HepG2 (cell line): Measurements from ENCODE around the gene MYH9. TPM values are rescaled to one million over a fixed set of nuclear protein-coding genes. Genes with fewer than 3 reads are reported as not detected.
A peak's percentile ranks its signal among the peaks of the same experiment; 100 is the strongest.

Source experiments
- DNMT1 ChIP-seq: sonication (generic); formaldehyde crosslinking; IDR thresholded peaks from 2 replicates; pipeline ENCODE4 v1.5.1; 2020; ENCODE audit warnings: mild to moderate bottlenecking, missing genetic modification reagents
- DNMT3B ChIP-seq: conservative IDR thresholded peaks from 2 replicates; pipeline ENCODE4 v1.6.1; 2016; ENCODE audit warnings: missing biosample characterization, control low read depth
- FOSL2 ChIP-seq: sonication (generic); formaldehyde crosslinking; IDR thresholded peaks from 2 replicates; pipeline ENCODE4 v1.4.0; 2020; ENCODE audit warnings: missing genetic modification reagents
- FOXK2 ChIP-seq: fragments of 450-650 bp; IDR thresholded peaks from 2 replicates; pipeline ENCODE4 v1.6.1; 2016
- FOXP1 ChIP-seq, 2 experiments: fragments of 450-650 bp in 1 of 2; IDR thresholded peaks; 2 replicates each; pipeline ENCODE4 v1.6.1; 2017 to 2018; ENCODE audit warnings: antibody characterized with exemption in 1 of 2
- GATAD1 ChIP-seq: IDR thresholded peaks from 2 replicates; pipeline ENCODE4 v1.6.1; 2016; ENCODE audit warnings: missing genetic modification reagents, missing compliant biosample characterization
- HNRNPH1 ChIP-seq: fragments of 200-400 bp; formaldehyde crosslinking; optimal IDR thresholded peaks from 2 replicates; pipeline ENCODE3; 2017; ENCODE audit warnings: mild to moderate bottlenecking, low read depth, low read length
- HNRNPUL1 ChIP-seq: fragments of 200-400 bp; formaldehyde crosslinking; IDR thresholded peaks from 2 replicates; pipeline ENCODE4 v1.6.1; 2017; ENCODE audit warnings: low read depth, mild to moderate bottlenecking, low read length, moderate library complexity
- KLF12 ChIP-seq: sonication (generic); formaldehyde crosslinking; IDR thresholded peaks from 2 replicates; pipeline ENCODE4 v1.4.0; 2020; ENCODE audit warnings: missing genetic modification reagents, borderline replicate concordance
- MAFK ChIP-seq, 2 experiments: IDR thresholded peaks in 1 of 2; conservative IDR thresholded peaks in 1 of 2; 2 replicates each; pipeline ENCODE4 v1.6.1; 2011; ENCODE audit warnings: improper control_type of control experiment in 2 of 2, low read length in 2 of 2
- MAZ ChIP-seq, 2 experiments: sonication (generic) in 1 of 2; formaldehyde crosslinking in 1 of 2; IDR thresholded peaks; 2 replicates each; pipeline versions ENCODE4 v1.5.0 to v1.6.1; 2012 to 2020; ENCODE audit warnings: low read depth in 2 of 2, mild to moderate bottlenecking in 2 of 2, borderline replicate concordance in 1 of 2, improper control_type of control experiment in 1 of 2, low read length in 1 of 2, missing genetic modification reagents in 1 of 2, moderate library complexity in 1 of 2
- NFKBIZ ChIP-seq: IDR thresholded peaks from 2 replicates; pipeline ENCODE4 v1.6.1; 2018; ENCODE audit warnings: missing genetic modification reagents, missing compliant biosample characterization
- NKX3-1 ChIP-seq: sonication (generic); formaldehyde crosslinking; IDR thresholded peaks from 2 replicates; pipeline ENCODE4 v1.5.0; 2020; ENCODE audit warnings: missing genetic modification reagents
- NR2F2 ChIP-seq: IDR thresholded peaks from 2 replicates; pipeline ENCODE4 v1.6.1; 2012; ENCODE audit warnings: low read depth, inconsistent platforms, borderline replicate concordance
- PAWR ChIP-seq: sonication (generic); formaldehyde crosslinking; IDR thresholded peaks from 2 replicates; pipeline ENCODE4 v1.4.0; 2020; ENCODE audit warnings: missing genetic modification reagents, mild to moderate bottlenecking, borderline replicate concordance
- SMC3 ChIP-seq: IDR thresholded peaks from 2 replicates; pipeline ENCODE4 v1.6.1; 2011; ENCODE audit warnings: low read length, improper control_type of control experiment
- STAG1 ChIP-seq: sonication (generic); formaldehyde crosslinking; IDR thresholded peaks from 2 replicates; pipeline ENCODE4 v1.4.0; 2020; ENCODE audit warnings: missing genetic modification reagents
- TARDBP ChIP-seq: sonication (generic); formaldehyde crosslinking; IDR thresholded peaks from 2 replicates; pipeline ENCODE4 v1.8.0; 2022; ENCODE audit warnings: mild to moderate bottlenecking, missing genetic modification reagents
- TFAP4 ChIP-seq: sonication (generic); IDR thresholded peaks from 2 replicates; pipeline ENCODE4 v1.6.1; 2016; ENCODE audit warnings: low read depth, borderline replicate concordance
- THAP11 ChIP-seq: IDR thresholded peaks from 2 replicates; pipeline ENCODE4 v1.6.1; 2016; ENCODE audit warnings: missing biosample characterization, missing genetic modification reagents
- THYN1 ChIP-seq: sonication (generic); formaldehyde crosslinking; IDR thresholded peaks from 2 replicates; pipeline ENCODE4 v1.8.1; 2023; ENCODE audit warnings: low read depth, mild to moderate bottlenecking, moderate library complexity, missing genetic modification reagents, borderline replicate concordance
- ZFP62 ChIP-seq: sonication (generic); formaldehyde crosslinking; IDR thresholded peaks from 2 replicates; pipeline ENCODE4 v1.4.0; 2020; ENCODE audit warnings: missing genetic modification reagents
- ZNF207 ChIP-seq: fragments of 450-650 bp; IDR thresholded peaks from 2 replicates; pipeline ENCODE4 v1.6.1; 2016; ENCODE audit warnings: antibody characterized with exemption, borderline replicate concordance
- ZNF343 ChIP-seq: sonication (generic); formaldehyde crosslinking; IDR thresholded peaks from 2 replicates; pipeline ENCODE4 v1.4.0; 2020; ENCODE audit warnings: mild to moderate bottlenecking, missing genetic modification reagents
- ZNF619 ChIP-seq: sonication (generic); formaldehyde crosslinking; IDR thresholded peaks from 2 replicates; pipeline ENCODE4 v1.4.0; 2020; ENCODE audit warnings: mild to moderate bottlenecking, missing genetic modification reagents
- ZNF784 ChIP-seq: sonication (generic); formaldehyde crosslinking; IDR thresholded peaks from 2 replicates; pipeline ENCODE4 v1.5.1; 2020; ENCODE audit warnings: missing genetic modification reagents, mild to moderate bottlenecking, borderline replicate concordance
- polyA plus RNA-seq, 8 experiments: library from polyadenylated mRNA; depleted of rRNA in 3 of 8; stranded (reverse) in 7 of 8; unstranded in 1 of 8; fragments of >200 nt; fragmentation: Illumina TruSeq in 4 of 8; extraction: Trizol in 4 of 8; gene quantifications; 2 replicates each; pipeline versions ENCODE4 v1.2.1 to v1.2.3, GENCODE V29; 2011 to 2016; ENCODE audit warnings: low read depth in 4 of 8, missing spikeins in 1 of 8, mixed read lengths in 1 of 8; ENCODE audit not compliant: insufficient read depth in 1 of 8
- total RNA-seq, 5 experiments: library from RNA; depleted of rRNA; stranded (reverse); fragments of >200 nt; fragmentation: Illumina TruSeq; extraction: Trizol; gene quantifications; 2 replicates each; pipeline ENCODE4 v1.2.3, GENCODE V29; 2016; ENCODE audit warnings: low read depth in 1 of 5
- TF ChIP-seq, protein P1 (sequence below): sonication (generic); formaldehyde crosslinking; IDR thresholded peaks from 2 replicates; pipeline ENCODE4 v1.8.0; 2022; ENCODE audit warnings: mild to moderate bottlenecking, missing genetic modification reagents, moderate library complexity

The MYH9 gene
- total and polyA plus RNA-seq, 2 of the 13 experiments (the other 11 are each of a cell fraction or from before 2014, with no cell fraction given), result 50.7 to 98.5 TPM

GRCh38 chr22:36425977-36426523 lies 38.3 kb upstream of the MYH9 start (continued):
- TF ChIP-seq DNMT1 (CRISPR knock-in tag) (no peak), PAWR (no peak), DNMT3B (CRISPR knock-in tag) (0 out of 2 replicates have a peak, but pooled peaks have one; percentile 33), THYN1 (CRISPR knock-in tag) (no peak), GATAD1 (CRISPR knock-in tag) (peak; percentile 31; the same call in 1 of the 2 replicates), ZNF343 (CRISPR knock-in tag) (no peak), NFKBIZ (CRISPR knock-in tag) (no peak), TFAP4 (peak; percentile 99), STAG1 (CRISPR knock-in tag) (peak; percentile 18; the same call in 1 of the 2 replicates), HNRNPUL1 (no peak), ZFP62 (CRISPR knock-in tag) (no peak), FOXK2 (no peak), KLF12 (0 out of 2 replicates have a peak, but pooled peaks have one; percentile 47), TARDBP (CRISPR knock-in tag) (peak; percentile 62; the same call in 1 of the 2 replicates), FOXP1 (IDR thresholded peaks at IDR 0.05) (no peak), FOXP1 (CRISPR knock-in tag; IDR thresholded peaks at IDR 0.05) (0 out of 2 replicates have a peak, but pooled peaks have one; percentile 21), SMC3 (peak; percentile 33; the same call in 1 of the 2 replicates), MAFK (conservative IDR thresholded peaks at IDR 0.05 in 1 of 2, IDR thresholded peaks at IDR 0.05 in 1 of 2; ENCODE audit: low read length in 2 of 2) (no peak), THAP11 (CRISPR knock-in tag) (0 out of 2 replicates have a peak, but pooled peaks have one; percentile 42), MAZ (IDR thresholded peaks at IDR 0.05; ENCODE audit: borderline replicate concordance, low read depth, low read length) (no peak), MAZ (CRISPR knock-in tag; IDR thresholded peaks at IDR 0.05; ENCODE audit: low read depth) (no peak), ZNF207 (no peak), FOSL2 (CRISPR knock-in tag) (peak; percentile 34; the same call in 1 of the 2 replicates), HNRNPH1 (no peak), ZNF784 (CRISPR knock-in tag) (no peak), NR2F2 (peak; percentile 73), ZNF619 (CRISPR knock-in tag) (no peak), NKX3-1 (no peak)
- TF ChIP-seq, protein P1, sequence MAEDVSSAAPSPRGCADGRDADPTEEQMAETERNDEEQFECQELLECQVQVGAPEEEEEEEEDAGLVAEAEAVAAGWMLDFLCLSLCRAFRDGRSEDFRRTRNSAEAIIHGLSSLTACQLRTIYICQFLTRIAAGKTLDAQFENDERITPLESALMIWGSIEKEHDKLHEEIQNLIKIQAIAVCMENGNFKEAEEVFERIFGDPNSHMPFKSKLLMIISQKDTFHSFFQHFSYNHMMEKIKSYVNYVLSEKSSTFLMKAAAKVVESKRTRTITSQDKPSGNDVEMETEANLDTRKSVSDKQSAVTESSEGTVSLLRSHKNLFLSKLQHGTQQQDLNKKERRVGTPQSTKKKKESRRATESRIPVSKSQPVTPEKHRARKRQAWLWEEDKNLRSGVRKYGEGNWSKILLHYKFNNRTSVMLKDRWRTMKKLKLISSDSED (CRISPR knock-in tag), result no peak
